ENCODE data around the gene TRMO.

TRMO gene

GRCh38 chr9:97938081-97938644 lies 15.9 kb upstream of the TRMO start, which contains the start of gene HEMGN:
Gene HEMGN, minus strand, starts transcription at chr9:97938172. Its CDS starts 36 bp downstream, at chr9:97938136.
- no peak for DNase-seq

GRCh38 chr9:97936998-97937397 lies 14.7 kb upstream of the TRMO start:
- DNase-seq = no peak

GRCh38 chr9:97935276-97935675 lies 13.0 kb upstream of the TRMO start:
- no peak for DNase-seq

GRCh38 chr9:97934321-97935115 lies 12.2 kb upstream of the TRMO start:
- DNase-seq = no peak

GRCh38 chr9:97933297-97933998 lies 11.1 kb upstream of the TRMO start:
- no peak for DNase-seq

GRCh38 chr9:97930972-97931371 lies 8.7 kb upstream of the TRMO start:
- DNase-seq = no peak

GRCh38 chr9:97928986-97929604 lies 6.8 kb upstream of the TRMO start:
- DNase-seq = no peak

- DNase-seq = no peak
Observed at GRCh38 chr9:97925497-97926334, 3.4 kb upstream of the TRMO start.

GRCh38 chr9:97924386-97924785 lies 2.1 kb upstream of the TRMO start:
- DNase-seq = peak; percentile 63

- peak; percentile 68 for DNase-seq
Observed at GRCh38 chr9:97923529-97924108, 1.3 kb upstream of the TRMO start.

GRCh38 chr9:97919217-97919813 lies 3.0 kb downstream of the TRMO start:
- DNase-seq = no peak

GRCh38 chr9:97918611-97919010 lies 3.7 kb downstream of the TRMO start:
- peak; percentile 39 for DNase-seq

- no peak for DNase-seq
Observed at GRCh38 chr9:97911970-97912369, 10.3 kb downstream of the TRMO start.

GRCh38 chr9:97911528-97911927 lies 10.8 kb downstream of the TRMO start:
- DNase-seq = no peak

- DNase-seq = no peak
Observed at GRCh38 chr9:97910357-97910756, 11.9 kb downstream of the TRMO start.

GRCh38 chr9:97908705-97909104 lies 13.6 kb downstream of the TRMO start:
- peak; percentile 70 for DNase-seq

GRCh38 chr9:97907632-97908031 lies 14.7 kb downstream of the TRMO start:
- peak; percentile 16 for DNase-seq

GRCh38 chr9:97907046-97907445 lies 15.3 kb downstream of the TRMO start:
- peak; percentile 89 for DNase-seq

GRCh38 chr9:97906236-97906831 lies 16.0 kb downstream of the TRMO start:
- DNase-seq = peak; percentile 90

- DNase-seq = no peak
Observed at GRCh38 chr9:97905228-97905627, 17.1 kb downstream of the TRMO start.

GRCh38 chr9:97904725-97905124 lies 17.6 kb downstream of the TRMO start:
- no peak for DNase-seq
